Calu3 (cell line): ENCODE measurements around the gene DLX3. TPM values are rescaled to one million over a fixed set of nuclear protein-coding genes. Genes with fewer than 3 reads are reported as not detected.

Source experiments
- BruUV-seq: library from RNA; stranded (reverse); fragments of 400-500 nt; replicated peaks from 2 replicates; lab custom pipeline; 2021; lab: Mats Ljungman, UMichigan
- CTCF ChIA-PET: fragments of 300-600 bp; sonication (Branson Sonifier 250); formaldehyde crosslinking; loops from one replicate; lab custom pipeline; 2022; ENCODE audit warnings: antibody characterized with exemption; lab: Charles Lee
- DNase-seq: peaks from one replicate; pipeline ENCODE4 v3.0.0; 2022
- H3K27ac Mint-ChIP-seq: one replicate; pipeline ENCODE4 v1.8.0; 2022; ENCODE audit warnings: mixed read lengths; ENCODE audit not compliant: unreplicated experiment
- H3K27me3 Mint-ChIP-seq: one replicate; pipeline ENCODE4 v1.8.0; 2022; ENCODE audit warnings: mixed read lengths; ENCODE audit not compliant: unreplicated experiment
- H3K36me3 Mint-ChIP-seq: one replicate; pipeline ENCODE4 v1.8.0; 2022; ENCODE audit warnings: mild to moderate bottlenecking, moderate library complexity, mixed read lengths; ENCODE audit not compliant: insufficient read depth, unreplicated experiment
- H3K4me1 Mint-ChIP-seq: one replicate; pipeline ENCODE4 v1.8.0; 2022; ENCODE audit warnings: mild to moderate bottlenecking, low read depth, mixed read lengths; ENCODE audit not compliant: unreplicated experiment
- H3K4me3 Mint-ChIP-seq: one replicate; pipeline ENCODE4 v1.8.0; 2022; ENCODE audit warnings: mild to moderate bottlenecking, low read depth, moderate library complexity, mixed read lengths; ENCODE audit not compliant: unreplicated experiment
- H3K9me3 Mint-ChIP-seq: one replicate; pipeline ENCODE4 v1.8.0; 2022; ENCODE audit warnings: low read depth, mixed read lengths; ENCODE audit not compliant: unreplicated experiment
- CTCF ChIP-seq: fragments of 200-600 bp; IDR thresholded peaks from one replicate; pipeline ENCODE4 v1.8.0; 2022; ENCODE audit warnings: antibody characterized with exemption; ENCODE audit not compliant: unreplicated experiment
- intact Hi-C: fragments of 100-400 bp; cut with micrococcal nuclease; formaldehyde crosslinking; loops from one replicate; pipeline ENCODE4 v1.10.0; 2022; ENCODE audit not compliant: unreplicated experiment
- total RNA-seq: library from RNA; stranded (reverse); gene quantifications from 2 replicates; pipeline ENCODE4 v1.2.3, GENCODE V29; 2022

Gene DLX3
- total RNA-seq, 1 experiment from 2014 or later = not detected

- no peak for TF ChIP-seq CTCF
- Mint-ChIP-seq H3K36me3 (no peaks in the 10 kb centered on the region), H3K27ac (no peak overlapping the region), H3K27me3 (peaks cover 94% of the 10 kb centered on the region), H3K4me3 (no peak overlapping the region), H3K4me1 (peaks cover 2% of the 10 kb centered on the region), H3K9me3 (no peaks in the 10 kb centered on the region)
- no TSS peak for BruUV-seq
- CTCF ChIA-PET = no interaction called here
- intact Hi-C loops = no loop called here
- DNase-seq = no peak
Measured at GRCh38 chr17:49944273-49944870, 50.7 kb downstream of the DLX3 start.

GRCh38 chr17:49942947-49943346 lies 52.1 kb downstream of the DLX3 start:
- intact Hi-C loops = no loop called here
- Mint-ChIP-seq H3K4me1 (peaks cover 9% of the 10 kb centered on the region), H3K27ac (no peak overlapping the region), H3K9me3 (no peaks in the 10 kb centered on the region), H3K4me3 (no peak overlapping the region), H3K27me3 (peaks cover 82% of the 10 kb centered on the region), H3K36me3 (no peaks in the 10 kb centered on the region)
- no peak for DNase-seq
- CTCF ChIA-PET = interaction anchor here (1.7 to 5.0 kb wide), 2 partner anchors 9 to 56 kb away, joined by 3 to 23 read pairs; no protein-coding TSS in a partner anchor
- no peak for TF ChIP-seq CTCF
- no TSS peak for BruUV-seq

- no peaks in the 10 kb centered on the region for H3K36me3 Mint-ChIP-seq
- no peaks in the 10 kb centered on the region for H3K9me3 Mint-ChIP-seq
- CTCF ChIA-PET = interaction anchor here (1.7 to 5.0 kb wide), 2 partner anchors 10 to 54 kb away, joined by 3 to 23 read pairs; no protein-coding TSS in a partner anchor
- BruUV-seq = no TSS peak
- DNase-seq = no peak
- intact Hi-C loops = no loop called here
- no peak overlapping the region for H3K4me3 Mint-ChIP-seq
- H3K27me3 Mint-ChIP-seq = peaks cover 76% of the 10 kb centered on the region
- H3K4me1 Mint-ChIP-seq = peaks cover 9% of the 10 kb centered on the region
- H3K27ac Mint-ChIP-seq = no peak overlapping the region
- no peak for TF ChIP-seq CTCF
Measured at GRCh38 chr17:49941427-49941826, 53.6 kb downstream of the DLX3 start.

Other genes starting within 250 kb of the DLX3 start
- gene FAM117A, start 231.1 kb downstream of the DLX3 start, total RNA-seq = 14.2 and 14.9 TPM in 2 replicates
- 90.6 and 96.7 TPM in 2 replicates for gene KAT7, start 206.5 kb downstream of the DLX3 start, total RNA-seq
- not detected in 2 replicates for gene TAC4, start 147.2 kb downstream of the DLX3 start, total RNA-seq
- 2.4 and 2.5 TPM in 2 replicates for gene DLX4, start 26.0 kb downstream of the DLX3 start, total RNA-seq
- 539 and 709 TPM in 2 replicates for gene ITGA3, start 60.9 kb upstream of the DLX3 start, total RNA-seq
- gene PDK2, start 100.1 kb upstream of the DLX3 start, total RNA-seq = 29.5 and 39.1 TPM in 2 replicates
- gene SAMD14, start 134.9 kb upstream of the DLX3 start, total RNA-seq = not detected in 2 replicates
- 74.3 and 89.7 TPM in 2 replicates for gene PPP1R9B, start 155.5 kb upstream of the DLX3 start, total RNA-seq
- not detected in 2 replicates for gene SGCA, start 170.8 kb upstream of the DLX3 start, total RNA-seq
- gene COL1A1, start 206.4 kb upstream of the DLX3 start, total RNA-seq = 5.5 and 9.4 TPM in 2 replicates